RWPE1 (cell line): ENCODE measurements around the gene ZNF585A.
"Not testable (repeated sequence)": the region's sequence is repeated elsewhere in the genome, so short reads cannot be mapped to it uniquely, and the experiment has no call there.

Experiments used
- CTCF ChIA-PET: fragments of 350-600 bp; sonication (Branson Sonifier 250); formaldehyde crosslinking; extraction: SDS; loops from one replicate; lab custom pipeline; 2021; lab: Yijun Ruan, JAX
- POLR2A ChIA-PET: fragments of 400-600 bp; formaldehyde crosslinking; extraction: SDS; loops from one replicate; lab custom pipeline; 2020; ENCODE audit warnings: antibody characterized with exemption; ENCODE audit not compliant: low non-redundant PET; lab: Yijun Ruan, JAX
- DNase-seq: peaks from one replicate; pipeline ENCODE4 v3.0.0; 2012; ENCODE audit warnings: low spot score
- H3K27ac ChIP-seq: fragments of 450-650 bp; 2 replicates; pipeline ENCODE4 v1.5.1; 2017
- CTCF ChIP-seq: fragments of 450-650 bp; conservative IDR thresholded peaks from 2 replicates; pipeline ENCODE4 v1.5.1; 2017; ENCODE audit warnings: low read depth, mild to moderate bottlenecking

ZNF585A gene

GRCh38 chr19:37128821-37129177, 43.7 kb downstream of the ZNF585A start:
- POLR2A ChIA-PET: no interaction called here
- DNase-seq: no peak
- no peak overlapping the region for H3K27ac ChIP-seq
- CTCF ChIA-PET: no interaction called here
- TF ChIP-seq CTCF: no peak

GRCh38 chr19:37127999-37128820, 44.3 kb downstream of the ZNF585A start:
- no peak for DNase-seq
- no peak overlapping the region for H3K27ac ChIP-seq
- TF ChIP-seq CTCF: no peak
- POLR2A ChIA-PET: no interaction called here
- CTCF ChIA-PET: interaction anchor here (0.6 kb wide), 1 partner anchor 325 kb away, joined by 3 read pairs; no protein-coding TSS in a partner anchor

- CTCF ChIA-PET, H3K27ac ChIP-seq, POLR2A ChIA-PET, DNase-seq: not testable (repeated sequence)
These were observed 50.4 kb downstream of the ZNF585A start for GRCh38 chr19:37122093-37122492.

- DNase-seq: no peak
- ChIA-PET CTCF (no interaction called here), POLR2A (no interaction called here)
- no peak overlapping the region for H3K27ac ChIP-seq
- no peak for TF ChIP-seq CTCF
These were observed 58.5 kb downstream of the ZNF585A start for GRCh38 chr19:37114001-37114400.

GRCh38 chr19:37111753-37112152, 60.7 kb downstream of the ZNF585A start:
- CTCF ChIA-PET, DNase-seq, POLR2A ChIA-PET, H3K27ac ChIP-seq: not testable (repeated sequence)

GRCh38 chr19:37104135-37104534, 68.4 kb downstream of the ZNF585A start:
- H3K27ac ChIP-seq, DNase-seq, POLR2A ChIA-PET: not testable (repeated sequence)
- CTCF ChIA-PET: interaction anchor here (0.8 kb wide), 1 partner anchor 1158 kb away, joined by 4 read pairs; no protein-coding TSS in a partner anchor

- POLR2A ChIA-PET: no interaction called here
- H3K27ac ChIP-seq: no peak overlapping the region
- no peak for DNase-seq
- TF ChIP-seq CTCF: no peak
- CTCF ChIA-PET: no interaction called here
These were observed 73.9 kb downstream of the ZNF585A start for GRCh38 chr19:37098570-37098969.

- CTCF ChIA-PET: no interaction called here
- no peak for TF ChIP-seq CTCF
- H3K27ac ChIP-seq: no peak overlapping the region
- POLR2A ChIA-PET: no interaction called here
- DNase-seq: no peak
These were observed 76.6 kb downstream of the ZNF585A start for GRCh38 chr19:37095859-37096258.
